Measurements from ENCODE around the gene TRAPPC1.
"Not testable (repeated sequence)": the region's sequence is repeated elsewhere in the genome, so short reads cannot be mapped to it uniquely, and the experiment has no call there.

TRAPPC1 gene

GRCh38 chr17:7955414-7956227 is 23.9 kb upstream of the TRAPPC1 start:
- no peaks in the 10 kb centered on the region for H3K36me3 ChIP-seq (ENCODE audit: control insufficient read depth, low read depth, low read length)
- no peaks in the 10 kb centered on the region for H3K4me1 ChIP-seq (ENCODE audit: control insufficient read depth, low read depth, low read length)
- no peaks in the 10 kb centered on the region for H3K27me3 ChIP-seq (ENCODE audit: control insufficient read depth, insufficient read depth, low read length)
- H3K27ac ChIP-seq (ENCODE audit: low read length) = no peak overlapping the region
- H3K9ac ChIP-seq (ENCODE audit: low read length) = no peak overlapping the region
- H3K9me3 ChIP-seq (ENCODE audit: control insufficient read depth, low read depth, low read length) = no peaks in the 10 kb centered on the region
- H3K4me3 ChIP-seq (ENCODE audit: low read length) = no peak overlapping the region

GRCh38 chr17:7953266-7953665 is 21.5 kb upstream of the TRAPPC1 start:
- not testable (repeated sequence) for H3K27ac ChIP-seq (ENCODE audit: low read length); H3K9ac ChIP-seq (ENCODE audit: low read length); H3K9me3 ChIP-seq (ENCODE audit: control insufficient read depth, low read depth, low read length); H3K27me3 ChIP-seq (ENCODE audit: control insufficient read depth, insufficient read depth, low read length); H3K4me1 ChIP-seq (ENCODE audit: control insufficient read depth, low read depth, low read length); H3K36me3 ChIP-seq (ENCODE audit: control insufficient read depth, low read depth, low read length); H3K4me3 ChIP-seq (ENCODE audit: low read length)

GRCh38 chr17:7951143-7951792 is 19.5 kb upstream of the TRAPPC1 start:
- H3K4me3 ChIP-seq (ENCODE audit: low read length) = no peak overlapping the region

GRCh38 chr17:7950578-7950977 is 18.8 kb upstream of the TRAPPC1 start:
- Histone ChIP-seq H3K36me3 (ENCODE audit: control insufficient read depth, low read depth, low read length) (peaks cover 23% of the 10 kb centered on the region), H3K4me1 (ENCODE audit: control insufficient read depth, low read depth, low read length) (no peaks in the 10 kb centered on the region), H3K9me3 (ENCODE audit: control insufficient read depth, low read depth, low read length) (no peaks in the 10 kb centered on the region), H3K9ac (ENCODE audit: low read length) (no peak overlapping the region), H3K4me3 (ENCODE audit: low read length) (no peak overlapping the region), H3K27ac (ENCODE audit: low read length) (no peak overlapping the region), H3K27me3 (ENCODE audit: control insufficient read depth, insufficient read depth, low read length) (no peaks in the 10 kb centered on the region)

More at GRCh38 chr17:7951143-7951792, 19.5 kb upstream of the TRAPPC1 start:
- no peak overlapping the region for H3K9ac ChIP-seq (ENCODE audit: low read length)
- H3K27ac ChIP-seq (ENCODE audit: low read length) = no peak overlapping the region
- no peaks in the 10 kb centered on the region for H3K9me3 ChIP-seq (ENCODE audit: control insufficient read depth, low read depth, low read length)
- no peaks in the 10 kb centered on the region for H3K27me3 ChIP-seq (ENCODE audit: control insufficient read depth, insufficient read depth, low read length)
- peaks cover 17% of the 10 kb centered on the region for H3K36me3 ChIP-seq (ENCODE audit: control insufficient read depth, low read depth, low read length)
- no peaks in the 10 kb centered on the region for H3K4me1 ChIP-seq (ENCODE audit: control insufficient read depth, low read depth, low read length)

- H3K27me3 ChIP-seq (ENCODE audit: control insufficient read depth, insufficient read depth, low read length) = no peaks in the 10 kb centered on the region
- H3K4me1 ChIP-seq (ENCODE audit: control insufficient read depth, low read depth, low read length) = no peaks in the 10 kb centered on the region
- H3K27ac ChIP-seq (ENCODE audit: low read length) = no peak overlapping the region
- no peaks in the 10 kb centered on the region for H3K9me3 ChIP-seq (ENCODE audit: control insufficient read depth, low read depth, low read length)
- H3K9ac ChIP-seq (ENCODE audit: low read length) = no peak overlapping the region
- H3K4me3 ChIP-seq (ENCODE audit: low read length) = no peak overlapping the region
- H3K36me3 ChIP-seq (ENCODE audit: control insufficient read depth, low read depth, low read length) = peaks cover 44% of the 10 kb centered on the region
Measured at GRCh38 chr17:7947651-7948050, 15.9 kb upstream of the TRAPPC1 start.

GRCh38 chr17:7946441-7946840 is 14.7 kb upstream of the TRAPPC1 start:
- H3K27ac ChIP-seq (ENCODE audit: low read length) = no peak overlapping the region
- H3K4me3 ChIP-seq (ENCODE audit: low read length) = no peak overlapping the region
- no peaks in the 10 kb centered on the region for H3K27me3 ChIP-seq (ENCODE audit: control insufficient read depth, insufficient read depth, low read length)
- H3K9me3 ChIP-seq (ENCODE audit: control insufficient read depth, low read depth, low read length) = no peaks in the 10 kb centered on the region
- no peak overlapping the region for H3K9ac ChIP-seq (ENCODE audit: low read length)
- H3K36me3 ChIP-seq (ENCODE audit: control insufficient read depth, low read depth, low read length) = peaks cover 44% of the 10 kb centered on the region
- no peaks in the 10 kb centered on the region for H3K4me1 ChIP-seq (ENCODE audit: control insufficient read depth, low read depth, low read length)

- Histone ChIP-seq H3K4me3 (ENCODE audit: low read length) (no peak overlapping the region), H3K4me1 (ENCODE audit: control insufficient read depth, low read depth, low read length) (no peaks in the 10 kb centered on the region), H3K9ac (ENCODE audit: low read length) (no peak overlapping the region), H3K27me3 (ENCODE audit: control insufficient read depth, insufficient read depth, low read length) (no peaks in the 10 kb centered on the region), H3K9me3 (ENCODE audit: control insufficient read depth, low read depth, low read length) (no peaks in the 10 kb centered on the region), H3K27ac (ENCODE audit: low read length) (no peak overlapping the region), H3K36me3 (ENCODE audit: control insufficient read depth, low read depth, low read length) (peaks cover 50% of the 10 kb centered on the region)
Measured at GRCh38 chr17:7945651-7946050, 13.9 kb upstream of the TRAPPC1 start.

GRCh38 chr17:7944326-7944725 is 12.6 kb upstream of the TRAPPC1 start:
- H3K4me1 ChIP-seq (ENCODE audit: control insufficient read depth, low read depth, low read length) = no peaks in the 10 kb centered on the region
- no peaks in the 10 kb centered on the region for H3K27me3 ChIP-seq (ENCODE audit: control insufficient read depth, insufficient read depth, low read length)
- H3K9ac ChIP-seq (ENCODE audit: low read length) = no peak overlapping the region
- peaks cover 58% of the 10 kb centered on the region for H3K36me3 ChIP-seq (ENCODE audit: control insufficient read depth, low read depth, low read length)
- no peak overlapping the region for H3K27ac ChIP-seq (ENCODE audit: low read length)
- H3K4me3 ChIP-seq (ENCODE audit: low read length) = no peak overlapping the region
- no peaks in the 10 kb centered on the region for H3K9me3 ChIP-seq (ENCODE audit: control insufficient read depth, low read depth, low read length)

- Histone ChIP-seq H3K27ac (ENCODE audit: low read length) (no peak overlapping the region), H3K9ac (ENCODE audit: low read length) (no peak overlapping the region), H3K36me3 (ENCODE audit: control insufficient read depth, low read depth, low read length) (peaks cover 57% of the 10 kb centered on the region), H3K4me1 (ENCODE audit: control insufficient read depth, low read depth, low read length) (no peaks in the 10 kb centered on the region), H3K9me3 (ENCODE audit: control insufficient read depth, low read depth, low read length) (no peaks in the 10 kb centered on the region), H3K4me3 (ENCODE audit: low read length) (no peak overlapping the region), H3K27me3 (ENCODE audit: control insufficient read depth, insufficient read depth, low read length) (no peaks in the 10 kb centered on the region)
Measured at GRCh38 chr17:7943291-7943690, 11.5 kb upstream of the TRAPPC1 start.

GRCh38 chr17:7940743-7941142 is 9.0 kb upstream of the TRAPPC1 start:
- Histone ChIP-seq H3K27me3 (ENCODE audit: control insufficient read depth, insufficient read depth, low read length) (no peaks in the 10 kb centered on the region), H3K9me3 (ENCODE audit: control insufficient read depth, low read depth, low read length) (no peaks in the 10 kb centered on the region), H3K27ac (ENCODE audit: low read length) (no peak overlapping the region), H3K4me1 (ENCODE audit: control insufficient read depth, low read depth, low read length) (no peaks in the 10 kb centered on the region), H3K4me3 (ENCODE audit: low read length) (no peak overlapping the region), H3K36me3 (ENCODE audit: control insufficient read depth, low read depth, low read length) (peaks cover 40% of the 10 kb centered on the region), H3K9ac (ENCODE audit: low read length) (no peak overlapping the region)

- H3K27ac ChIP-seq (ENCODE audit: low read length) = no peak overlapping the region
- H3K4me1 ChIP-seq (ENCODE audit: control insufficient read depth, low read depth, low read length) = no peaks in the 10 kb centered on the region
- H3K27me3 ChIP-seq (ENCODE audit: control insufficient read depth, insufficient read depth, low read length) = no peaks in the 10 kb centered on the region
- H3K9ac ChIP-seq (ENCODE audit: low read length) = no peak overlapping the region
- H3K9me3 ChIP-seq (ENCODE audit: control insufficient read depth, low read depth, low read length) = no peaks in the 10 kb centered on the region
- peaks cover 39% of the 10 kb centered on the region for H3K36me3 ChIP-seq (ENCODE audit: control insufficient read depth, low read depth, low read length)
- no peak overlapping the region for H3K4me3 ChIP-seq (ENCODE audit: low read length)
Measured at GRCh38 chr17:7940034-7940433, 8.3 kb upstream of the TRAPPC1 start.

- Histone ChIP-seq H3K27me3 (ENCODE audit: control insufficient read depth, insufficient read depth, low read length) (peaks cover 10% of the 10 kb centered on the region), H3K4me3 (ENCODE audit: low read length) (no peak overlapping the region), H3K36me3 (ENCODE audit: control insufficient read depth, low read depth, low read length) (peaks cover 14% of the 10 kb centered on the region), H3K9me3 (ENCODE audit: control insufficient read depth, low read depth, low read length) (no peaks in the 10 kb centered on the region), H3K9ac (ENCODE audit: low read length) (no peak overlapping the region), H3K27ac (ENCODE audit: low read length) (no peak overlapping the region), H3K4me1 (ENCODE audit: control insufficient read depth, low read depth, low read length) (peaks cover 10% of the 10 kb centered on the region)
Measured at GRCh38 chr17:7935859-7936258, 4.1 kb upstream of the TRAPPC1 start.

Measured in iPS-18a (cell line).